Progenitor cell of endocrine pancreas (in vitro differentiated cells): ENCODE results near the gene PFN4. TPM values are rescaled to one million over a fixed set of nuclear protein-coding genes. Genes with fewer than 3 reads are reported as not detected.
"Not testable (repeated sequence)": the region's sequence is repeated elsewhere in the genome, so short reads cannot be mapped to it uniquely, and the experiment has no call there.

ENCODE experiments used
- DNase-seq: peaks from one replicate; pipeline ENCODE4 v3.0.0; 2021; ENCODE audit warnings: low spot score; ENCODE audit not compliant: unreplicated experiment
- H3K27ac Mint-ChIP-seq: 2 replicates; pipeline ENCODE4 v1.8.0; 2021; ENCODE audit warnings: mild to moderate bottlenecking, moderate library complexity, mixed read lengths
- H3K27me3 Mint-ChIP-seq: 2 replicates; pipeline ENCODE4 v1.8.0; 2021; ENCODE audit warnings: mixed read lengths
- H3K36me3 Mint-ChIP-seq: 2 replicates; pipeline ENCODE4 v1.8.0; 2022; ENCODE audit warnings: mixed read lengths; ENCODE audit not compliant: insufficient read depth
- H3K4me1 Mint-ChIP-seq: 2 replicates; pipeline ENCODE4 v1.8.0; 2021; ENCODE audit warnings: low read depth, mixed read lengths
- H3K4me3 Mint-ChIP-seq: 2 replicates; pipeline ENCODE4 v1.8.0; 2021; ENCODE audit warnings: low read depth, mild to moderate bottlenecking, moderate library complexity, mixed read lengths
- H3K9me3 Mint-ChIP-seq: 2 replicates; pipeline ENCODE4 v1.8.0; 2021; ENCODE audit warnings: low read depth, mixed read lengths
- CTCF ChIP-seq: fragments of 200-600 bp; sonication (generic); IDR thresholded peaks from one replicate; pipeline ENCODE4 v1.5.0; 2021; ENCODE audit warnings: antibody characterized with exemption, mild to moderate bottlenecking; ENCODE audit not compliant: unreplicated experiment
- total RNA-seq: library from RNA; stranded (reverse); gene quantifications from 2 replicates; pipeline ENCODE4 v1.2.1, GENCODE V29; 2021

PFN4 gene
- total RNA-seq, 1 donor from 2014 or later: 0.55 TPM

- H3K27ac Mint-ChIP-seq: no peak overlapping the region
Observed at GRCh38 chr2:24111407-24111901, 11.7 kb downstream of the PFN4 start.

GRCh38 chr2:24110660-24111303 is 12.4 kb downstream of the PFN4 start:
- Mint-ChIP-seq H3K9me3 (peaks cover 27% of the 10 kb centered on the region), H3K4me1 (peaks cover 3% of the 10 kb centered on the region), H3K4me3 (no peak overlapping the region), H3K27ac (no peak overlapping the region), H3K36me3 (peaks cover 6% of the 10 kb centered on the region), H3K27me3 (no peaks in the 10 kb centered on the region)
- DNase-seq: no peak
- no peak for TF ChIP-seq CTCF

More at GRCh38 chr2:24111407-24111901, 11.7 kb downstream of the PFN4 start:
- H3K9me3 Mint-ChIP-seq: peaks cover 25% of the 10 kb centered on the region
- H3K27me3 Mint-ChIP-seq: no peaks in the 10 kb centered on the region
- H3K36me3 Mint-ChIP-seq: peaks cover 4% of the 10 kb centered on the region
- no peak overlapping the region for H3K4me3 Mint-ChIP-seq
- no peak for DNase-seq
- H3K4me1 Mint-ChIP-seq: peaks cover 3% of the 10 kb centered on the region
- no peak for TF ChIP-seq CTCF

GRCh38 chr2:24109431-24109830 is 13.7 kb downstream of the PFN4 start:
- not testable (repeated sequence) for H3K36me3 Mint-ChIP-seq, DNase-seq, H3K4me1 Mint-ChIP-seq, H3K27me3 Mint-ChIP-seq, H3K27ac Mint-ChIP-seq, H3K4me3 Mint-ChIP-seq
- peaks cover 30% of the 10 kb centered on the region for H3K9me3 Mint-ChIP-seq

GRCh38 chr2:24107336-24107735 is 15.8 kb downstream of the PFN4 start:
- no peak for DNase-seq
- Mint-ChIP-seq H3K9me3 (peaks cover 29% of the 10 kb centered on the region), H3K27me3 (no peaks in the 10 kb centered on the region), H3K4me3 (no peak overlapping the region), H3K27ac (no peak overlapping the region), H3K4me1 (peaks cover 3% of the 10 kb centered on the region), H3K36me3 (peaks cover 6% of the 10 kb centered on the region)
- no peak for TF ChIP-seq CTCF

GRCh38 chr2:24106786-24107185 is 16.3 kb downstream of the PFN4 start:
- peaks cover 3% of the 10 kb centered on the region for H3K4me1 Mint-ChIP-seq
- H3K36me3 Mint-ChIP-seq: peaks cover 6% of the 10 kb centered on the region
- DNase-seq: no peak
- H3K9me3 Mint-ChIP-seq: peaks cover 29% of the 10 kb centered on the region
- no peaks in the 10 kb centered on the region for H3K27me3 Mint-ChIP-seq
- no peak for TF ChIP-seq CTCF
- no peak overlapping the region for H3K4me3 Mint-ChIP-seq
- H3K27ac Mint-ChIP-seq: no peak overlapping the region

GRCh38 chr2:24105816-24106215 is 17.3 kb downstream of the PFN4 start:
- H3K4me1 Mint-ChIP-seq: no peaks in the 10 kb centered on the region
- no peaks in the 10 kb centered on the region for H3K27me3 Mint-ChIP-seq
- peaks cover 29% of the 10 kb centered on the region for H3K9me3 Mint-ChIP-seq
- TF ChIP-seq CTCF: no peak
- DNase-seq: no peak
- H3K36me3 Mint-ChIP-seq: peaks cover 6% of the 10 kb centered on the region
- H3K4me3 Mint-ChIP-seq: no peak overlapping the region
- H3K27ac Mint-ChIP-seq: no peak overlapping the region
